Loucy (cell line): Measurements from ENCODE around the gene FSTL4.

Source experiments
- CTCF ChIP-seq: fragments of 200-600 bp; sonication (generic); conservative IDR thresholded peaks from 2 replicates; pipeline ENCODE4 v1.5.1; 2014; ENCODE audit warnings: mild to moderate bottlenecking, antibody characterized with exemption, low read length
- EZH2phosphoT487 ChIP-seq: fragments of 200-600 bp; IDR thresholded peaks from 2 replicates; pipeline ENCODE4 v1.6.1; 2018; ENCODE audit warnings: antibody characterized with exemption, mild to moderate bottlenecking, moderate library complexity, borderline replicate concordance

GRCh38 chr5:133328800-133329199 lies 283.5 kb downstream of the FSTL4 start:
- TF ChIP-seq CTCF (no peak), EZH2phosphoT487 (no peak)
